Right renal pelvis (tissue), 4 donors: ENCODE measurements around the gene CREBZF. TPM values are rescaled to one million over a fixed set of nuclear protein-coding genes. Genes with fewer than 3 reads are reported as not detected.
"Not testable (repeated sequence)": the region's sequence is repeated elsewhere in the genome, so short reads cannot be mapped to it uniquely, and the experiment has no call there.

Source experiments
- DNase-seq, 4 donors: peaks; one replicate each; pipeline ENCODE4 v3.0.0-alpha.2; 2013; ENCODE audit warnings: low read depth in 4 of 4, low spot score in 3 of 4, missing footprints in 1 of 4
- polyA plus RNA-seq, 4 donors: library from polyadenylated mRNA; unstranded; fragments of 120-200 nt; gene quantifications; one replicate each; pipeline ENCODE4 v1.2.1, GENCODE V29; 2013; ENCODE audit not compliant: insufficient read length in 4 of 4

Gene CREBZF
- polyA plus RNA-seq, 4 donors: 100 to 125 (median 118) TPM

GRCh38 chr11:85627998-85628770 lies 36.7 kb downstream of the CREBZF start, which contains the start of gene TMEM126B:
TMEM126B (plus strand) TSS chr11:85628593; CDS start chr11:85628608, 15 bp downstream.
- peak; percentile 92 to 97 (median 95) for DNase-seq

DNA sequence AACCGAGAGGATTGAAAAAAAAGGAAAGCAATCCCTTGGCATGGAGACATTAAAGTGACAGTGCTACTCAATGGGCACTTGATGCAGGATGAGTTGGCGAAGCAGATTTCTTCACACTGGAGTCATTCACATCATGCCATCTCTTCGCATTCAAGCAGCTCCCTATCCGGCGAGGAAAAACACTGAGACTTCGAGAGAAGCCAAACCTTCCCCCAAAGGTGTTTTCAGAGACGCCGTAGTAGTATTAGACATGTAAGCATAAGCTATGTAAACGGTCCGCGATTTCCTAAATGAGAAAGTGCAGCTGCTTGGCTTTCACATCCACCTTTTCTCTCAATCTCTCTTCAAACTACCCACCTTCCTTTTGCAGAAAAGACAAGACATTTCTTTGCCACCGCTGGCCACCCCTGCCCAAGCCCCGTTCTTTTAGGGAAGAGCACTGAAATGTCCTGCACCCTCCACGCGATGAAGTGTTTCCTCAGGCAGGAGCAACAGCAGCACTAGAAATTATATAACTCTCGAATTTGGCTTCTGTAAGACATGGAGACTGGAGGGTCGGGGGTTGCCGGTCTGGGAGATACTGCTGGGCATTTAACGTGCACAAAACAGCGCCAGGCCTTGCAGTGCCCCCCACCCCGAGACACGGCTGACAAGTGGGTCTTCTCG lies 37.5 kb downstream of the CREBZF start, which contains the start of gene DLG2:
Gene DLG2, minus strand, starts transcription at position 13 of the 666 bp plus-strand sequence.
- peak in 3 of 4 donors; percentile 23 to 32 (median 25) for DNase-seq

- no peak for DNase-seq
Observed at GRCh38 chr11:85626496-85626895, 38.4 kb downstream of the CREBZF start.

DNA sequence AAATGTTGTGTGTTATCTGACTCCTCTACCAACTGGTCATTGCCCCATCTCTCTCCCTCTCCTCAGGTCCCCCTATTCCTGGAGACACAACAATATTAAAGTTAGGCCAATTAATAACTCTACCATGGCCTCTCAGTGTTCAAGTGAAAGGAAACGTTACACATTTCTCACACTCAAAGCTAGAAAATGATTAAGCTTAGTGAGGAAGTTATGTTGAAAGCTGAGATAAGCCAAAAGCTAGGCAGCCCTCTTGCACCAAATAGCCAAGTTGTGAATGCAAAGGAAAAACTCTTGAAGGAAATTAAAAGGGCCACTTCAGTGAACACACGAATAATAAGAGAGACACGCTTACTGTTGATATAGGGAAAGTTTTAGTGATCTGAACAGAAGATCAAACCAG lies 44.7 kb downstream of the CREBZF start:
- DNase-seq: no peak

DNA sequence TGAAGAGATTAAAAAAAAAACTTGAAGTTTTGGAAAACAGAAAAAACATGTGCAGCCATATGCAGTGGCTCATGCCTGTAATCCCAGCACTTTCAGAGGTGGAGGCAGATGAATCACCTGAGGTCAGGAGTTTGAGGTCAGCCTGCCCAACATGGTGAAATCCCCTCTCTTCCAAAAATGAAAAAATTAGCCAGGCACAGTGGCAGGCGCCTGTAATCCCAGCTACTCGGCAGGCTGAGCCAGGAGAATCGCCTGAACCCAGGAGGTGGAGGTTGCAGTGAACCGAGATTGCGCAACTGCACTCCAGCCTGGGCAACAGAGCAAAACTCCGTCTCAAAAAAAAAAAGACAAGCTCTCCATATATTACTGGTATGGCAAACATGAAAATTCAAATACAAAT lies 45.4 kb downstream of the CREBZF start:
- no peak for DNase-seq

- DNase-seq: not testable (repeated sequence)
Observed at GRCh38 chr11:85611643-85612042, 53.3 kb downstream of the CREBZF start.

Other genes with a start within 250 kb of the CREBZF start
- gene DLG2, start 37.8 kb downstream of the CREBZF start, polyA plus RNA-seq: 10 to 100 TPM; 12.8 to 14.2 (median 13.7) TPM
- gene TMEM126B, start 36.5 kb downstream of the CREBZF start, polyA plus RNA-seq: 10 to 100 TPM; 57.7 to 67.4 (median 62.7) TPM
- 10 to 100 TPM; 32.6 to 36.4 (median 34.3) TPM for gene TMEM126A, start 17.2 kb downstream of the CREBZF start, polyA plus RNA-seq
- gene CCDC89, start 21.1 kb upstream of the CREBZF start, polyA plus RNA-seq: 1 to 10 TPM; 3.0 to 5.0 (median 3.9) TPM
- 10 to 100 TPM; 64.1 to 85.4 (median 73.8) TPM for gene SYTL2, start 146.0 kb upstream of the CREBZF start, polyA plus RNA-seq
- under 1 TPM in 2 of 4 donors, not detected in 2; 0.05 to 0.11 TPM for gene CCDC83, start 190.3 kb upstream of the CREBZF start, polyA plus RNA-seq